ENCODE data around the gene GRHPR.
A peak's percentile ranks its signal among the peaks of the same experiment; 100 is the strongest.

- TF ChIP-seq, protein P1, sequence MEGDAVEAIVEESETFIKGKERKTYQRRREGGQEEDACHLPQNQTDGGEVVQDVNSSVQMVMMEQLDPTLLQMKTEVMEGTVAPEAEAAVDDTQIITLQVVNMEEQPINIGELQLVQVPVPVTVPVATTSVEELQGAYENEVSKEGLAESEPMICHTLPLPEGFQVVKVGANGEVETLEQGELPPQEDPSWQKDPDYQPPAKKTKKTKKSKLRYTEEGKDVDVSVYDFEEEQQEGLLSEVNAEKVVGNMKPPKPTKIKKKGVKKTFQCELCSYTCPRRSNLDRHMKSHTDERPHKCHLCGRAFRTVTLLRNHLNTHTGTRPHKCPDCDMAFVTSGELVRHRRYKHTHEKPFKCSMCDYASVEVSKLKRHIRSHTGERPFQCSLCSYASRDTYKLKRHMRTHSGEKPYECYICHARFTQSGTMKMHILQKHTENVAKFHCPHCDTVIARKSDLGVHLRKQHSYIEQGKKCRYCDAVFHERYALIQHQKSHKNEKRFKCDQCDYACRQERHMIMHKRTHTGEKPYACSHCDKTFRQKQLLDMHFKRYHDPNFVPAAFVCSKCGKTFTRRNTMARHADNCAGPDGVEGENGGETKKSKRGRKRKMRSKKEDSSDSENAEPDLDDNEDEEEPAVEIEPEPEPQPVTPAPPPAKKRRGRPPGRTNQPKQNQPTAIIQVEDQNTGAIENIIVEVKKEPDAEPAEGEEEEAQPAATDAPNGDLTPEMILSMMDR (conservative IDR thresholded peaks at IDR 0.05; ENCODE audit: low read length): peak; percentile 96
- TF ChIP-seq EZH2phosphoT487 (IDR thresholded peaks at IDR 0.05; ENCODE audit: borderline replicate concordance, low read depth, low read length): no peak
Measured at GRCh38 chr9:37390759-37391158, 31.7 kb upstream of the GRHPR start.
